GM12873 (cell line): ENCODE results near the gene PCDH18.

ENCODE experiments used
- TF ChIP-seq, protein P1 (sequence below): IDR thresholded peaks from 2 replicates; pipeline ENCODE4 v1.5.1; 2012; ENCODE audit warnings: low read depth, mild to moderate bottlenecking, moderate library complexity, low read length, control low read depth; ENCODE audit not compliant: insufficient read depth; ENCODE audit errors: missing control alignments

PCDH18 gene

GRCh38 chr4:137529432-137529831 is 2.9 kb downstream of the PCDH18 start:
- TF ChIP-seq, protein P1, sequence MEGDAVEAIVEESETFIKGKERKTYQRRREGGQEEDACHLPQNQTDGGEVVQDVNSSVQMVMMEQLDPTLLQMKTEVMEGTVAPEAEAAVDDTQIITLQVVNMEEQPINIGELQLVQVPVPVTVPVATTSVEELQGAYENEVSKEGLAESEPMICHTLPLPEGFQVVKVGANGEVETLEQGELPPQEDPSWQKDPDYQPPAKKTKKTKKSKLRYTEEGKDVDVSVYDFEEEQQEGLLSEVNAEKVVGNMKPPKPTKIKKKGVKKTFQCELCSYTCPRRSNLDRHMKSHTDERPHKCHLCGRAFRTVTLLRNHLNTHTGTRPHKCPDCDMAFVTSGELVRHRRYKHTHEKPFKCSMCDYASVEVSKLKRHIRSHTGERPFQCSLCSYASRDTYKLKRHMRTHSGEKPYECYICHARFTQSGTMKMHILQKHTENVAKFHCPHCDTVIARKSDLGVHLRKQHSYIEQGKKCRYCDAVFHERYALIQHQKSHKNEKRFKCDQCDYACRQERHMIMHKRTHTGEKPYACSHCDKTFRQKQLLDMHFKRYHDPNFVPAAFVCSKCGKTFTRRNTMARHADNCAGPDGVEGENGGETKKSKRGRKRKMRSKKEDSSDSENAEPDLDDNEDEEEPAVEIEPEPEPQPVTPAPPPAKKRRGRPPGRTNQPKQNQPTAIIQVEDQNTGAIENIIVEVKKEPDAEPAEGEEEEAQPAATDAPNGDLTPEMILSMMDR = no peak

GRCh38 chr4:137528673-137529072 is 3.6 kb downstream of the PCDH18 start:
- TF ChIP-seq, protein P1 = no peak

DNA sequence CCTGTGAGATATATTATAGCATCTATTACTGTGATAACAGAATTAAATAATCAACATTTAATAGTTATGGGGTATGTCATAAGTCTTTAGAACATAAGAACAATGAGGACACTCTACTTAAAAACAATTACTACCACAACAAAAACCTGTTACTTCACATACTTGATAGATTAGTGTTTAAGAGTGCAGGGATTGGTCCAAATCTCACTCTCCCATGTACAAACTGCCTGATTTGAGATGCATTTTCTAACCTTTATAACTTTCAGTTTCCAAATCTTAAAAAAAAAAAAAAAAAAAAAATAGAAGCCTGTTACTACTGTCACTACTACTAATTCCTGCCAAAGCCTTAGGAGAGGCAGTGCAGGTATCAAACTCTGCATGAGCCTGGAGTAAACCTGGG is 5.6 kb downstream of the PCDH18 start:
- TF ChIP-seq, protein P1 = no peak

DNA sequence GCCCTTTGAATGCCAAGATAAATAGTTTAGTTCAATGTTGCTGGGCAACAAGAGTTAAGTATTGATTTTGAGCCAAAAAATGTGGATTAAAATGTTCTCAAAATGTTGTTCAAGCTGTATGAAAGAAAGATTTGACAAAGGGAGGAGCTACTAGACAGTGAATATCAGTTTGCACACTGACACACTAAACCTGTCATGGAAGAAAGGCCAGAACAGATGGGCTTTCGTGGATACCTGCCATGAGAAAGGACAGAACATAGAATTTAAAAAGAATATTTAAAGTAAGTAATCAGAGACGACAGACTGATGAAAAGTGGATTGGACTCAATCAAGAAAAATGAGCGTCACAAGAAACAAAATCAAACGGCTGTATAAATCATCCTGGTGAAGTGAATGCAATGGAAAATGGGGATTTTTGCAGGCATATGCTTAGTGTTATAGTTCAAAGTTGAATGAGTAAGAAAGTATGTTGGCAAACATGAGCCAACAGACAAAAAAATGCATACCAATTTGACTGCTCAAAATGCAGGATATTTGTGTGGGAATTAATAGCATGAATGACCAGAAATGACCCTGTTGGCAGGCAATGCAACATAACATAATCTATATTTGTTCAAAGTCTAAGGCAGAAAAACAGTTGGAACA is 7.4 kb downstream of the PCDH18 start:
- TF ChIP-seq, protein P1 = no peak

- TF ChIP-seq, protein P1 = no peak
These were observed 9.0 kb downstream of the PCDH18 start for GRCh38 chr4:137523329-137523728.

DNA sequence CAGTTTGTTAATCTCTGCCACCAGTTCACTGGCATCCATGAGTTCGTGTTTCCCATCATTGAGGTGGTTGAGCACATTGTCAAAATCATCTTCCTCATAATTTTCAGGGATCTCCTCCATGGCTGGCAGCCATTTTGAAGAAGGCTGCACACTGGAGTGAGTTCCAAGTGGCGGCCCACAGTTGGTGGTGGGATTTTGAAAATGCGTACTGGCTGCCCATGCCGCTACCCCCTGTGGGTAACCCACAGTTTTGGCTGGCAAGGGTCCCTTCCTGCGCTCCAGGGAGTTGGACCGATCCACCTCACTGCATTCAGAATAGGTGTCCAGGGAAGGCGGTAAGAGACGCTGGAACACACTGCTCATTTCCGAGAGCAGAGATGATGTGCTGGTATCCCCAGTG is 11.2 kb downstream of the PCDH18 start:
- TF ChIP-seq, protein P1 = no peak

- TF ChIP-seq, protein P1 = no peak
These were observed 12.9 kb downstream of the PCDH18 start for GRCh38 chr4:137519406-137519805.
